ENCODE data around the gene ACTL8. TPM values are rescaled to one million over a fixed set of nuclear protein-coding genes. Genes with fewer than 3 reads are reported as not detected.

The ACTL8 gene
- total and polyA plus RNA-seq, 12 donors = not detected

DNA sequence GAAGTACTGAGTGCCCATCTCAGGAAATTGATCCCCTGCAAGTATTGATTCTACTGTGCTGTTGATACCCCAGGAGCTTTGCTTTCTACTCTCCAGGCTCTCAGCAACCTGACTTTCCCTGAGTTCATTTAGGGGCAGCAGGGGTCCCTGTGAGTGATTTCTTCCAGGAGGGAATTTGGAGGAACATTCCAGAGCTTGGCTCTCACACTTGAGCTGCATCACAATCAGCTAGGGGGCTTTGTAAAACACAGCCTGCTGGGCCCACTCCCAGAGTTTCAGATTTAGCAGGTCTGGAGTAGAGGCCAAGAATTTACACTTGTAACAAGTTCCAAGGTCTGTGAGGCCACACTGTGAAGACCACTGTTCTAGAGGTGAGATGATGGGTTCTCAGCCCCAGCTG is 16.1 kb upstream of the ACTL8 start:
- DNase-seq (no peak), ATAC-seq (no peak)
- Histone ChIP-seq H3K27me3 (peaks cover 0 to 51% (median 26%) of the 10 kb centered on the region in 7 donors), H3K4me1 (peaks cover 0 to 14% (median 0%) of the 10 kb centered on the region in 9 donors), H3K4me3 (no peak overlapping the region), H3K9me3 (no peaks in the 10 kb centered on the region), H3K27ac (no peak overlapping the region), H3K36me3 (no peaks in the 10 kb centered on the region)
- TF ChIP-seq, protein P1, sequence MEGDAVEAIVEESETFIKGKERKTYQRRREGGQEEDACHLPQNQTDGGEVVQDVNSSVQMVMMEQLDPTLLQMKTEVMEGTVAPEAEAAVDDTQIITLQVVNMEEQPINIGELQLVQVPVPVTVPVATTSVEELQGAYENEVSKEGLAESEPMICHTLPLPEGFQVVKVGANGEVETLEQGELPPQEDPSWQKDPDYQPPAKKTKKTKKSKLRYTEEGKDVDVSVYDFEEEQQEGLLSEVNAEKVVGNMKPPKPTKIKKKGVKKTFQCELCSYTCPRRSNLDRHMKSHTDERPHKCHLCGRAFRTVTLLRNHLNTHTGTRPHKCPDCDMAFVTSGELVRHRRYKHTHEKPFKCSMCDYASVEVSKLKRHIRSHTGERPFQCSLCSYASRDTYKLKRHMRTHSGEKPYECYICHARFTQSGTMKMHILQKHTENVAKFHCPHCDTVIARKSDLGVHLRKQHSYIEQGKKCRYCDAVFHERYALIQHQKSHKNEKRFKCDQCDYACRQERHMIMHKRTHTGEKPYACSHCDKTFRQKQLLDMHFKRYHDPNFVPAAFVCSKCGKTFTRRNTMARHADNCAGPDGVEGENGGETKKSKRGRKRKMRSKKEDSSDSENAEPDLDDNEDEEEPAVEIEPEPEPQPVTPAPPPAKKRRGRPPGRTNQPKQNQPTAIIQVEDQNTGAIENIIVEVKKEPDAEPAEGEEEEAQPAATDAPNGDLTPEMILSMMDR (IDR thresholded peaks at IDR 0.05) = no peak
- intact Hi-C loops (cut with DNase I) = no loop called here

GRCh38 chr1:17741052-17741451 is 14.1 kb upstream of the ACTL8 start:
- Histone ChIP-seq H3K27ac (no peak overlapping the region), H3K4me3 (no peak overlapping the region), H3K36me3 (no peaks in the 10 kb centered on the region), H3K9me3 (no peaks in the 10 kb centered on the region), H3K27me3 (peaks cover 0 to 59% (median 24%) of the 10 kb centered on the region in 7 donors), H3K4me1 (peaks cover 0 to 14% (median 0%) of the 10 kb centered on the region in 9 donors)
- intact Hi-C loops (cut with DNase I) = no loop called here
- no peak for DNase-seq
- TF ChIP-seq, protein P1 (IDR thresholded peaks at IDR 0.05) = no peak
- ATAC-seq = no peak
- 78 to 81% methylated on average over 5 of the region's 5 CpGs for WGBS, 2 donors

- Histone ChIP-seq H3K9me3 (no peaks in the 10 kb centered on the region), H3K27me3 (peaks cover 0 to 58% (median 20%) of the 10 kb centered on the region in 7 donors), H3K36me3 (no peaks in the 10 kb centered on the region), H3K4me1 (peaks cover 0 to 14% (median 0%) of the 10 kb centered on the region in 9 donors), H3K4me3 (no peak overlapping the region), H3K27ac (peak overlapping the region in 1 of 10 donors; percentile 56)
- intact Hi-C loops (cut with DNase I) = no loop called here
- peak in 2 of 8 donors; percentile 62 to 66 for ATAC-seq
- peak in 1 of 2 donors; percentile 25 for DNase-seq
- TF ChIP-seq, protein P1 (IDR thresholded peaks at IDR 0.05) = no peak
- WGBS, 2 donors = 16 to 17% methylated on average over 5 of the region's 5 CpGs
Observed at GRCh38 chr1:17742583-17742982, 12.6 kb upstream of the ACTL8 start.

- H3K9me3 ChIP-seq = no peaks in the 10 kb centered on the region
- peak in 3 of 8 donors; percentile 12 to 42 (median 25) for ATAC-seq
- intact Hi-C loops (cut with DNase I) = no loop called here
Observed at GRCh38 chr1:17743008-17743647, 12.0 kb upstream of the ACTL8 start.

More at GRCh38 chr1:17743008-17743647, 12.0 kb upstream of the ACTL8 start:
- Histone ChIP-seq H3K27me3 (peaks cover 0 to 63% (median 20%) of the 10 kb centered on the region in 7 donors), H3K36me3 (no peaks in the 10 kb centered on the region), H3K27ac (peak overlapping the region in 1 of 10 donors; percentile 56), H3K4me1 (peaks cover 0 to 14% (median 0%) of the 10 kb centered on the region in 9 donors), H3K4me3 (no peak overlapping the region)
- 36 to 47% methylated on average over 10 to 11 of the region's 11 CpGs for WGBS, 2 donors
- TF ChIP-seq, protein P1 (IDR thresholded peaks at IDR 0.05) = no peak
- no peak for DNase-seq

All from heart right ventricle (tissue), 16 donors.